Measurements from ENCODE around the gene CHADL. TPM values are rescaled to one million over a fixed set of nuclear protein-coding genes. Genes with fewer than 3 reads are reported as not detected.

CHADL gene
- total RNA-seq, 1 donor from 2014 or later: 2.8 TPM

DNA sequence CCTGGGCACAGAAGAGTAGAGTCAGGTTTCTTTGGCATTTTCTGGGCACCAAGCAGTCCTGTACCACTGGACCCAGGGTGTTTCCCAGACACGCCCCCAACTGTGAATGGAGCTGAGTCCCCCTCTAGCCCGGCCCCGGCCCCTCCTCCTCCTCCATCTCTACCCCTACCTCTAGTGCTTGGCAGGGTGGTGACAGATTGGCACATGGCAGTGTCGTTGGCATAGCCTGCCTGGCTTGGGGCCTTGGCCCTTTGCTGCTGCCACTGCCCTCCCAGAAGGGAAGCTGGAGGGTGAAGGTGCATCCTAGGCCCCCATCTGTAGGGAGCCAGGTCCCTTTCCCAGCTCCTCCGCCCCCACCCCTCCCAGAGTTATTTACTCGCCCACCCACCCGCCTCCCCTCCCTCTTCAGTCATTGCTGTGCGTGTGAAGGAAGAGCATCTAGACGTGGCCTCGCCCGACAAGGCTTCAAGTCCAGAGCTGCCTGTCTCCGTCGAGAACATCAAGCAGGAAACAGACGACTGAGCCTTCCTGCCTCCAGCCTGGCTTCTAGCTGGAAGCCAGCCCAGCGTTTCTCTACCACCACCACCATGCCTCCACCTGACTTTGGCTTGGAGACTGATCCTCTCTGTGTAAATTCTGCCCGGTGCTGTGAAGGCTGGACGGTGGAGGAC is 10.9 kb downstream of the CHADL start:
- no peak for DNase-seq

DNA sequence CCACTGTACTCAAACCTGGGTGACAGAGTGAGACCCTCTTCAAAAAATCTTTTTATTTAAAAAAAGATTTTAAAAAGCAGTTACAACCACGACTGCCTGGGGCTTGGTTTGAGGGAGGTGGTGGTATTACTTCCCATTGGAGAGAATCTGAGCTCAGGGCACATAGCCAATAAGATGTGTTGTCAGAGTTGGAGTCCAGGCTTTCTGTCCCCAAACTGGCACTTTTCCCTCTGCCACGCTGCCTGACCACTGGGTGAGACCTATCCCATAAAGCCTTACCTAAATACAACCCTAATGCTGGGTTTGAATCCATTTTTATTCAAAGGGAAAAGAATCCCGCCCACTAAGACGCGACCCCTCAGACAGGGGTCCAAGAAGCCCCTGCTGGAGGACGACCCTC is 11.5 kb downstream of the CHADL start:
- DNase-seq: no peak

GRCh38 chr22:41226723-41227655 is 13.7 kb downstream of the CHADL start:
- DNase-seq: no peak

DNA sequence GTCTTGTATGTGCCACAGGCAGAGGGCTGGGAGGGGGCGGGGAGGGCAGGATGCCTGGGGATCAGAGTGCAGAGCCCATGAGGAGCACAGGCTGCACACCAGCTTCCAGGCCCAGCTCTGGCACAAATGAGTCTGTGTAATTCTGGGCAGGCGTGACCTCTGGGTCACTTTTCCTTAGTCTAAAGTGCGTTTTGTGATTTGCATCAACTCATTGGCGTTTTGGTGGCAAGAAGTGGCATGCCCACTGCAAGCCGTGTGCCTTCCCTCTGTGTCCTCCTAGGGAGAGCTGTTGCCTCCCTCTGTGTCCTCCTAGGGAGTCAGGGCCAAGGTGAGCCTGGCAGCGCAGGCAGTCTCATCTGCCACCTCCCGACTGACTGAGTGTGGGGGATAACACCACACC is 17.2 kb downstream of the CHADL start:
- no peak for DNase-seq

DNA sequence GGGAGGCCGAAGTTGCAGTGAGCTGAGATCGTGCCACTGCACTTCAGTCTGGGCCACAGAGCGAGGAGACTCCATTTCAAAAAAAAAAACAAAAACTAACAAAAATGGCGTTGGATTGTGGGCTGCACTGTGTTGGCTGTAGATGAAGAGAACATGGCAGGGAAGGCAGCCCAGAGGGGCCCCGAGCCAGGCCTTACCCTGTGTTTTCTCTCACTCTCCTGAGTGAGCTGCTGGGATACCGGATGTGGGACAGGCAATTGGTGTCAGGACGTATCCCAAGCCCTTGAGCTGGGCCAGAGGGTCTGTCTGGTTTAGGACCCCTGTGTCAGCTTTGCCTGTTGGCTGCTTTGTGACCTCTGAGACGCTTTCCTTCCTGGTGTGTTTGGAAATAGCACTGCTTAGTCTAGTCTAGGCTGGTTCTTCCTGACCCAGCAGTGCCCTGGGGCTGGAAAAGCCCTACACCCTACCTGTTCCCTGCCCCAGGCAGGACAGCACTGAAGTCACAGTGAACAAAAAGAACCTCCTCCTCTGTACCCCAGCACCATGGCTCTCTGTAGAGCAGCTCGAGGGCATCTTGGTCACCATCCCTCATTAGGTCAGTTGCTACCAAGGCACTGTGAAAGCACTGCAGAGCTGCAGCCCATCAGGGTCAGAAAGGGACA is 17.8 kb downstream of the CHADL start:
- DNase-seq: no peak

GRCh38 chr22:41217553-41218157 is 23.1 kb downstream of the CHADL start:
- DNase-seq: peak; percentile 52

GRCh38 chr22:41216984-41217383 is 23.7 kb downstream of the CHADL start:
- no peak for DNase-seq

DNA sequence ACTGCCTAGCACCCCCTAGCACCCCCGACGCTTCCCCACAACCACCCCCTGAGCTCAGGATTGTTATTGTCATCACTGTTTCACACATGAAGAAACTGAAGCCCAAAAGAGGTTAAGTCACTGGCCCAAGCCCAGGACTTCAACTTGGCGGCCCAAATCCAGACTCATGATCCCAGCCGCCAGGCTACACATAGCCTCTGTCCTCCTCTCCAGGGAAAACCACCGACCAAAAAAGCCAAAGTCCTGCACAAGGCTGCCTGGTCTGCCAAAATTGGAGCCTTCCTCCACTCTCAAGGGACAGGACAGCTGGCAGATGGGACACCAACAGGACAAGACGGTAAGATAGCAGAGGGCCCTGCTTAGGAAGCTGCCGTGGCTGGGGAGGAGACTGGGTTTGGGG is 24.8 kb downstream of the CHADL start:
- DNase-seq: no peak

- DNase-seq: no peak
These were observed 25.3 kb downstream of the CHADL start for GRCh38 chr22:41215409-41215808.

- DNase-seq: no peak
These were observed 34.0 kb downstream of the CHADL start for GRCh38 chr22:41206719-41207118.

- peak; percentile 93 for DNase-seq
These were observed 35.5 kb downstream of the CHADL start, which contains the start of gene L3MBTL2 for GRCh38 chr22:41204992-41205900. Gene L3MBTL2 (plus strand): TSS chr22:41205312. CDS start chr22:41205363, 51 bp downstream.

GRCh38 chr22:41204066-41204465 is 36.7 kb downstream of the CHADL start:
- no peak for DNase-seq

- DNase-seq: no peak
These were observed 37.6 kb downstream of the CHADL start for GRCh38 chr22:41203118-41203517.

GRCh38 chr22:41201141-41201540 is 39.6 kb downstream of the CHADL start:
- no peak for DNase-seq

DNA sequence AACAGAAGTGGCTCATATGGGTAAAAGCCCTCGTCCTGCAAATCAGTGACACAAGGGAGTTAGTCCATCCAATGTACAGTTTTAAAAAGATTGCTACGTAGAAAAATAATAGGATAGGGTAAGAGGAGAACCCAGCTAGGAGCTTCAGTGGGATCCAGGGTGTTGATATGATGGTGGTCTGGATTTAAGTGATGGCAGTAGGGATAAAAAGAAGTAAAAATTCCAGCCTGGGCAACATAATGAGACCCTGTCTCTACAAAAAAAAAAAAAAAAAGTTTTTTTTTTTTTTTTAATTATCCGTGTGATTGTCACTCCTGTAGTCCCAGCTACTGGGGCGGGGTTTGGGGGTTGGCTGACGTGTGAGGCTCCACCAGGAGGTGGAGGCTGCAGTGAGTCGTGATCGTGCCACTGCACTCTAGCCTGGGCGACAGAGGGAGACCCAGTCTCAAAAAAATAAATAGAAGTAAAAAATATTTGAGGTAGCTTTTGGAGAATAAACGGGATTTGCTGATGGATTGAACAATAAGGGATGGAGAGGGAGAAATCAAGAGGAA is 42.6 kb downstream of the CHADL start:
- no peak for DNase-seq

DNA sequence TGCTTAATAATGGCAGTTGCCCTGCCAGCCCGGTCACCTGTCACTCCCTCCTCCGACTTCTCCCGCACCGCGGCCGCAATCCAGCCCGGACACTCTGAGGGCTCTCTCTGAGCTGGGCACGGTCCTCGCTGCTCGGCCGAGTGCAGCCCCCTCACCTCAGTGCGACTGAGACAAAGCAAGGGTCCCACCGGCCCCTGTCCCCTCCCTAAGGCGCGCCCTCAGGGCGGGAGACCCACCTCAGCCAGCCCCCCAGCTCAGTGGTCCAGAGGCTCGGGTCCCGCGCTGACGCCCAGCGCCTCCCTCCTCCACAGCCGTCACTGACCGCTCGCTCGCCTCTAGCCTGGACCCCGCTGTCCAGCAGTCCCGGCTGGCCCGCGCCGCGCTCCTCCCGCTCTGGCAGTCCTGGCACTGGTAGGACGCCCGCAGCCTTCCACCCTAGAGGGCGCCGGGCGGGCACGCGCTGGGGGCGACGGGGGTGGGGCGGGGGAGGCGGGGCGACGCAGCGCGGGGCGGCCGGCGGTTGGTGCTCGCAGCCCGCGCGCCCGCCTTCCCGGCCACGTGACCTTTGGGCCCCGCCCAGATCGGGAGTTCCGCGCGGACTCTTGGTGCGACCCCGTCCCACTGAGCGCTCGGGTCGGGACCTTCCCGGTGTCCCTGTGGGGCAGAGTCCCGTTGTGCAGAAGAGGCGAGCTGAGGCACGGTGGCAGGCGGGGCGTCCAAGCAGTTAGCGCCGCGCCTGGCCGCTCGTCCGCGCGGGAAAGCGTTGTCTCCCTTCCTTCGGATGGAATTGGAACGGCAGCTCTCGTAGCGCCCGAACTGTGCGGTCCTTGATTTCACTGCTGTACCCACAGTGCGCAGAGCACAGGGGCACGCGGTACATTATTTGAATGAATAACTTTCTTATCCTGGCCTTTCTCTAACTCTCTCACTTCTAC is 43.4 kb downstream of the CHADL start:
- peak; percentile 16 for DNase-seq

- no peak for DNase-seq
These were observed 46.9 kb downstream of the CHADL start for GRCh38 chr22:41193829-41194228.

DNA sequence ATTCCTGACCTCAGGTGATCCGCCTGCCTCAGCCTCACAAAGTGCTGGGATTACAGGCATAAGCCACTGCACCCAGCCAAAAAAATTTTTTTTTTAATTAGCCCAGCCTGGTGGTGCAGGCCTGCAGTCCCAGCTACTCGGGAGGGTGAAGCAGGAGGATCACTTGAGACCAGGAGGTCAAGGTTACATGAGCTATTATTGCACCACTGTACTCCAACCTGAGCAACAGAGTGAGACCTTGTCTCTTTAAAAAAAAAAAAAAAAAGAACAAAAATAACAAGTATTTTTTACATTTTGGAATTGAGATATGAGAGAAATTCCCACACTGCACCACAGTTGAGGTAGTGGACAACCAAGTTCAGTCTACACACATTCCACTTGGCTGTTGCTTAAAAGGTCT is 49.3 kb downstream of the CHADL start:
- DNase-seq: no peak

DNA sequence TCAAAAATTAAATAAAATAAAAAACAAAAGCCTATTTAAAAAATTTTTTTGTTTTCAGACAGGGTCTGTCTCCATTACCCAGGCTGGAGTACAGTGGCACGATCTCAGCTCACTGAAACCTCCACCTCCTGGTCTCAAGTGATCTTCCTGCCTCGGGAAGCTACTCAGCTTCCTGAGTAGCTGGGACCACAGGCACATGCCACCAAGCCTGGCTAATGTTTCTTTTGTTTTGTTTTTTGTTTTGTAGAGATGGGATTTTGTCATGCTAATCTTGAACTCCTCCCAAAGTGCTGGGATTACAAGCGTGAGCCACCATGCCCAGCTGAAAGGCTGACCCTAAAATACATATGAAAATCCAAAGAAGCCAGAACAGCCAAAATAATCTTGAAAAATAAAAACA is 56.1 kb downstream of the CHADL start:
- DNase-seq: no peak

Data from skin of body (tissue), 2 donors.